K562 (cell line): Measurements from ENCODE around the gene USP24. TPM values are rescaled to one million over a fixed set of nuclear protein-coding genes. Genes with fewer than 3 reads are reported as not detected.

Experiments used
- ATAC-seq: fragments of 200-7000 bp; cut with Tn5 transposase; 3 replicates; pipeline ENCODE4 v1.9.1; 2020; ENCODE audit warnings: moderate library complexity
- BruUV-seq: library from RNA; stranded (reverse); fragments of 400-500 nt; replicated peaks from 2 replicates; lab custom pipeline; 2021; lab: Mats Ljungman, UMichigan
- CTCF ChIA-PET: fragments of 300-600 bp; formaldehyde crosslinking; extraction: SDS; loops from one replicate; lab custom pipeline; 2021; ENCODE audit warnings: low intra/inter-chr PET ratio; lab: Yijun Ruan, JAX
- POLR2A ChIA-PET: fragments of 300-600, 350-650 bp; sonication (Branson Sonifier 250); formaldehyde crosslinking; extraction: SDS; loops from one replicate; lab custom pipeline; 2021; ENCODE audit warnings: antibody characterized with exemption, inconsistent platforms; lab: Yijun Ruan, JAX
- DNase-seq, 4 experiments: peaks; one replicate each; pipeline versions ENCODE4 v3.0.0 to v3.0.0-alpha.2; 2011 to 2018; ENCODE audit warnings: low spot score in 3 of 4, mixed read lengths in 3 of 4; ENCODE audit errors: extremely low read depth in 1 of 4
- FAIRE-seq: peaks from 2 replicates; lab custom pipeline; 2011; peaks lifted over from hg19 to GRCh38; lab: Jason Lieb, UNC
- H2AFZ ChIP-seq: 2 replicates; pipeline ENCODE4 v1.6.0; 2011; ENCODE audit warnings: low read depth, low read length, control low read depth, inconsistent platforms
- H3K27ac ChIP-seq: fragments of 200-600 bp; 3 replicates; pipeline ENCODE4 v1.8.0; 2011; ENCODE audit warnings: low read depth, mild to moderate bottlenecking, control low read depth, inconsistent platforms, low read length, moderate library complexity, mixed read lengths; ENCODE audit errors: extremely low read depth
- H3K27me3 ChIP-seq, 2 experiments: fragments of 300-600 bp in 1 of 2; 2 replicates in 1 of 2; 3 replicates in 1 of 2; pipeline versions ENCODE4 v1.6.0 to v1.8.0; 2011; ENCODE audit warnings: inconsistent platforms in 2 of 2, low read length in 2 of 2, mild to moderate bottlenecking in 1 of 2, mixed read lengths in 1 of 2, moderate library complexity in 1 of 2; ENCODE audit not compliant: control insufficient read depth in 2 of 2, insufficient read depth in 2 of 2
- H3K36me3 ChIP-seq: fragments of 300-600 bp; 3 replicates; pipeline ENCODE4 v1.8.0; 2011; ENCODE audit warnings: mild to moderate bottlenecking, low read length, inconsistent platforms; ENCODE audit not compliant: control insufficient read depth, insufficient read depth
- H3K4me1 ChIP-seq, 2 experiments: fragments of 200-600 bp in 1 of 2; replicated peaks in 1 of 2; 2 replicates in 1 of 2; 3 replicates in 1 of 2; pipeline versions ENCODE4 v1.5.1 to v1.8.0; 2011; ENCODE audit warnings: inconsistent platforms in 2 of 2, low read length in 2 of 2, mild to moderate bottlenecking in 1 of 2, mixed read lengths in 1 of 2, moderate library complexity in 1 of 2; ENCODE audit not compliant: control insufficient read depth in 2 of 2, insufficient read depth in 2 of 2
- H3K4me2 ChIP-seq: 2 replicates; pipeline ENCODE4 v1.6.1; 2011; ENCODE audit warnings: low read length, control low read depth, inconsistent platforms, mixed read lengths; ENCODE audit not compliant: insufficient read depth
- H3K4me3 ChIP-seq: fragments of 200-600 bp; sonication (generic), shearing (Covaris generic); 2 replicates; pipeline ENCODE4 v1.5.1; 2016; ENCODE audit warnings: control low read depth, inconsistent platforms
- H3K79me2 ChIP-seq: fragments of 200-600 bp; 3 replicates; pipeline ENCODE4 v1.8.0; 2011; ENCODE audit warnings: low read length, inconsistent platforms; ENCODE audit not compliant: control insufficient read depth, insufficient read depth
- H3K9ac ChIP-seq, 2 experiments: 2 replicates each; pipeline versions ENCODE4 v1.6.0 to v1.6.1; 2011; ENCODE audit warnings: low read depth in 2 of 2, low read length in 2 of 2, control low read depth in 1 of 2, inconsistent platforms in 1 of 2, mild to moderate bottlenecking in 1 of 2, mixed read lengths in 1 of 2; ENCODE audit not compliant: insufficient read depth in 1 of 2
- H3K9me1 ChIP-seq: one replicate; pipeline ENCODE4 v1.6.0; 2011; ENCODE audit warnings: inconsistent platforms, mild to moderate bottlenecking, low read length, moderate library complexity; ENCODE audit not compliant: control insufficient read depth, insufficient read depth
- H3K9me3 ChIP-seq: replicated peaks from 2 replicates; pipeline ENCODE4 v1.5.1; 2011; ENCODE audit warnings: low read depth, low read length, inconsistent platforms; ENCODE audit not compliant: control insufficient read depth, insufficient read depth
- H4K20me1 ChIP-seq: replicated peaks from 2 replicates; pipeline ENCODE4 v1.6.1; 2011; ENCODE audit warnings: low read length, inconsistent platforms, mixed read lengths; ENCODE audit not compliant: control insufficient read depth, insufficient read depth
- DACH1 ChIP-seq: fragments of 450-650 bp; IDR thresholded peaks from 2 replicates; pipeline ENCODE4 v1.6.1; 2018; ENCODE audit not compliant: partially characterized antibody
- E2F4 ChIP-seq: sonication (generic); formaldehyde crosslinking; IDR thresholded peaks from 2 replicates; pipeline ENCODE4 v1.8.0; 2022; ENCODE audit warnings: mild to moderate bottlenecking, low read depth, missing genetic modification reagents
- ELK1 ChIP-seq: sonication (generic); formaldehyde crosslinking; IDR thresholded peaks from 2 replicates; pipeline ENCODE4 v1.8.1; 2022; ENCODE audit warnings: missing genetic modification reagents
- IRF9 ChIP-seq: fragments of 450-650 bp; IDR thresholded peaks from 2 replicates; pipeline ENCODE4 v1.6.1; 2016; ENCODE audit warnings: missing biosample characterization, missing genetic modification characterization
- NEUROD1 ChIP-seq: fragments of 150-350 bp; IDR thresholded peaks from 2 replicates; pipeline ENCODE4 v1.6.1; 2014; ENCODE audit warnings: borderline replicate concordance, low read length, low read depth; ENCODE audit not compliant: partially characterized antibody
- PTRF ChIP-seq: fragments of 450-650 bp; IDR thresholded peaks from 2 replicates; pipeline ENCODE4 v1.6.1; 2016; ENCODE audit warnings: mild to moderate bottlenecking, missing genetic modification characterization, missing compliant biosample characterization
- RBBP5 ChIP-seq: fragments of 200-600 bp; sonication (generic); IDR thresholded peaks from 2 replicates; pipeline ENCODE4 v1.6.1; 2012; ENCODE audit warnings: borderline replicate concordance, mild to moderate bottlenecking, low read length, control low read depth, inconsistent platforms; ENCODE audit not compliant: insufficient read depth, poor library complexity, severe bottlenecking
- SAP30 ChIP-seq: fragments of 200-600 bp; sonication (generic); IDR thresholded peaks from 2 replicates; pipeline ENCODE4 v1.6.1; 2012; ENCODE audit warnings: borderline replicate concordance, low read depth, mild to moderate bottlenecking, moderate library complexity, low read length, control low read depth, inconsistent platforms; ENCODE audit not compliant: insufficient read depth, poor library complexity, severe bottlenecking
- TEAD1 ChIP-seq, 2 experiments: fragments of 450-650 bp in 1 of 2; sonication (generic) in 1 of 2; formaldehyde crosslinking; IDR thresholded peaks; 2 replicates each; pipeline versions ENCODE4 v1.4.0 to v1.8.0; 2020 to 2022; ENCODE audit warnings: mild to moderate bottlenecking in 2 of 2, missing genetic modification reagents in 1 of 2
- ZNF124 ChIP-seq: sonication (generic); formaldehyde crosslinking; IDR thresholded peaks from 2 replicates; pipeline ENCODE4 v1.8.1; 2022; ENCODE audit warnings: missing genetic modification reagents
- ZSCAN32 ChIP-seq: fragments of 450-650 bp; formaldehyde crosslinking; IDR thresholded peaks from 2 replicates; pipeline ENCODE4 v1.4.0; 2020; ENCODE audit warnings: mild to moderate bottlenecking, moderate library complexity
- WGBS: fragments of 100-300 bp; shearing (Covaris generic); methylation state at CpG from one replicate; pipeline ENCODE4 v1.1.6; 2016; ENCODE audit warnings: low coverage, mixed read lengths; ENCODE audit not compliant: insufficient coverage; ENCODE audit errors: missing lambda C conversion rate; 5-methylcytosine and 5-hydroxymethylcytosine counted together
- in situ Hi-C: fragments of 300-500 bp; cut with MboI; formaldehyde crosslinking; loops from 4 replicates; pipeline ENCODE4 v1.15.0; 2018; ENCODE audit warnings: inconsistent platforms, mixed read lengths
- intact Hi-C: fragments of 100-400 bp; cut with micrococcal nuclease; formaldehyde crosslinking; loops from 2 replicates; pipeline ENCODE4 v1.14.2; 2022
- polyA plus RNA-seq, 8 experiments: library from polyadenylated mRNA; depleted of rRNA in 4 of 8; stranded (reverse) in 5 of 8; unstranded in 3 of 8; fragments of >200 nt; fragmentation: Nextera tagmentation in 2 of 8; fragmentation: Illumina TruSeq in 1 of 8; extraction: Ambion mirVana in 2 of 8; extraction: Trizol in 1 of 8; gene quantifications; 2 replicates each; pipeline versions ENCODE4 v1.2.1 to v1.2.3, GENCODE V29; 2011 to 2014; ENCODE audit warnings: inconsistent platforms in 1 of 8, missing spikeins in 1 of 8
- total RNA-seq, 7 experiments: library from RNA; depleted of rRNA in 6 of 7; stranded (reverse); fragments of >200 nt in 6 of 7; fragmentation: Illumina TruSeq in 2 of 7; extraction: Trizol in 2 of 7; gene quantifications; 2 replicates each; pipeline versions ENCODE4 v1.2.1 to v1.2.3, GENCODE V29; 2011 to 2021; ENCODE audit warnings: low replicate concordance in 1 of 7
- TF ChIP-seq, protein P1 (sequence below): sonication (generic); formaldehyde crosslinking; IDR thresholded peaks from 2 replicates; pipeline ENCODE4 v1.8.1; 2022; ENCODE audit warnings: missing genetic modification reagents

Gene USP24
- total and polyA plus RNA-seq, 9 of the 15 experiments (the other 6 are each of a cell fraction or from before 2014, with no cell fraction given) = 7.7 to 62.6 (median 36.8) TPM

- TF ChIP-seq E2F4 (CRISPR knock-in tag) = no peak
- TF ChIP-seq IRF9 (tag) = no peak
- no peak for TF ChIP-seq ZSCAN32 (CRISPR knock-in tag)
- TF ChIP-seq NEUROD1 = no peak
- no peak for TF ChIP-seq TEAD1 (CRISPR knock-in tag; IDR thresholded peaks at IDR 0.05)
- TF ChIP-seq PTRF = no peak
- TF ChIP-seq SAP30 = no peak
Measured at GRCh38 chr1:55153031-55153430, 62.1 kb downstream of the USP24 start (continued).

DNA sequence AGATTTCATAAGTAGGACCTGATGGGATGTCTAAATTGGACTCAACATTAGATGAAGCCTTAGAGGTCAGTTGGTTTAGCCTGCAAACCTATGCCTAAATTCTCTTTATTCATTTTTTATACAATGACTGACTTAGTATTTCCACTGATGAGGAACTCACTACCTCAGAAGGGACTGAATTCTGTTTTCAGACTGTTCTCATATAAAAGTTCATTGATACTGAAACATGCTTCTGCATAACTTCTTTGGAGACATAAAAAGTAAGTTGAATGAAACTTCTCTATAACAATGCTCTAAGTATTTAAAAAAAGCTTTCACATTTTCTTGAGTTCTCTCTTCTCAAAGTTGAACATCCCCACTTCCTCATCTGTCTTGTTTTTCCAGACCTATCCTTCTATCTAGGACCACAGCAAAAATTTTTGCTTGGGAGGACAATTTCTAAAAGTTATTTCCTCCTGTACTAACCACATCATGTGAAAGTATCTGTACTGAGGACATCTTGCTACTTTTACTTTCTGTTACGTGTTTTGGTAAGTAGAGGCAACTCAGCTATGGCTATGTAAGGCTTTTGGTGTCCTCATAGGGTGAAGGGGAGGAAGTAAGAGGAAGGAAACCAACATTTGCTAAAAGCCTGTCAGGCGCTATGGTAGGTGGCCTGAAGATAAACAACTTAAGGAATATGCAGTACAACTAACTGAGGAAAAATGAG lies 64.1 kb downstream of the USP24 start:
- 85% methylated on average over 2 of the region's 2 CpGs for WGBS
- Histone ChIP-seq H3K4me1 (peaks cover 0 to 3% of the 10 kb centered on the region in 2 experiments; a peak in 1 of 5 replicates), H2AFZ (no peak overlapping the region), H3K27ac (no peak overlapping the region), H3K36me3 (peaks cover 81% of the 10 kb centered on the region), H4K20me1 (no peaks in the 10 kb centered on the region), H3K9ac (no peak overlapping the region), H3K4me3 (no peak overlapping the region), H3K4me2 (no peak overlapping the region), H3K27me3 (no peaks in the 10 kb centered on the region), H3K79me2 (no peaks in the 10 kb centered on the region), H3K9me1 (no peaks in the 10 kb centered on the region), H3K9me3 (no peaks in the 10 kb centered on the region)
- FAIRE-seq (no peak), ATAC-seq (no peak), DNase-seq (no peak)
- intact Hi-C loops = no loop called here
- BruUV-seq = no TSS peak
- in situ Hi-C loops = no loop called here
- ChIA-PET CTCF (no interaction called here), POLR2A (interaction anchor here (0.6 kb wide), 1 partner anchor 68 kb away, joined by 3 read pairs; no protein-coding TSS in a partner anchor)
- TF ChIP-seq, protein P1, sequence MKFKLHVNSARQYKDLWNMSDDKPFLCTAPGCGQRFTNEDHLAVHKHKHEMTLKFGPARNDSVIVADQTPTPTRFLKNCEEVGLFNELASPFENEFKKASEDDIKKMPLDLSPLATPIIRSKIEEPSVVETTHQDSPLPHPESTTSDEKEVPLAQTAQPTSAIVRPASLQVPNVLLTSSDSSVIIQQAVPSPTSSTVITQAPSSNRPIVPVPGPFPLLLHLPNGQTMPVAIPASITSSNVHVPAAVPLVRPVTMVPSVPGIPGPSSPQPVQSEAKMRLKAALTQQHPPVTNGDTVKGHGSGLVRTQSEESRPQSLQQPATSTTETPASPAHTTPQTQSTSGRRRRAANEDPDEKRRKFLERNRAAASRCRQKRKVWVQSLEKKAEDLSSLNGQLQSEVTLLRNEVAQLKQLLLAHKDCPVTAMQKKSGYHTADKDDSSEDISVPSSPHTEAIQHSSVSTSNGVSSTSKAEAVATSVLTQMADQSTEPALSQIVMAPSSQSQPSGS = no peak
- TF ChIP-seq ELK1 (CRISPR knock-in tag) (no peak), ZNF124 (CRISPR knock-in tag) (no peak), DACH1 (no peak), RBBP5 (no peak)
